Measurements from ENCODE around the gene SLC25A1. TPM values are rescaled to one million over a fixed set of nuclear protein-coding genes. Genes with fewer than 3 reads are reported as not detected.

SLC25A1 gene
- total RNA-seq, 1 donor from 2014 or later: 50.3 TPM

- Histone ChIP-seq H3K9me3 (no peaks in the 10 kb centered on the region), H3K27me3 (ENCODE audit: low read depth) (no peaks in the 10 kb centered on the region), H3K36me3 (peaks cover 46% of the 10 kb centered on the region), H3K4me3 (no peak overlapping the region), H3K4me1 (no peaks in the 10 kb centered on the region), H3K27ac (no peak overlapping the region)
- DNase-seq (no peak), ATAC-seq (no peak)
- no peak for TF ChIP-seq CTCF (IDR thresholded peaks at IDR 0.05)
- intact Hi-C loops (cut with DNase I): no loop called here
Observed at GRCh38 chr22:19132153-19132552, 46.4 kb downstream of the SLC25A1 start.

DNA sequence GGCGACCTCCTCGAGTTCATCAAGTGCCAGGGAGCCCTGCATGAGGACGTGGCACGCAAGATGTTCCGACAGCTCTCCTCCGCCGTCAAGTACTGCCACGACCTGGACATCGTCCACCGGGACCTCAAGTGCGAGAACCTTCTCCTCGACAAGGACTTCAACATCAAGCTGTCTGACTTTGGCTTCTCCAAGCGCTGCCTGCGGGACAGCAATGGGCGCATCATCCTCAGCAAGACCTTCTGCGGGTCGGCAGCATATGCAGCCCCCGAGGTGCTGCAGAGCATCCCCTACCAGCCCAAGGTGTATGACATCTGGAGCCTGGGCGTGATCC, 46.9 kb downstream of the SLC25A1 start:
- Histone ChIP-seq H3K27me3 (ENCODE audit: low read depth) (no peaks in the 10 kb centered on the region), H3K9me3 (no peaks in the 10 kb centered on the region), H3K4me1 (no peaks in the 10 kb centered on the region), H3K36me3 (peaks cover 40% of the 10 kb centered on the region), H3K27ac (no peak overlapping the region), H3K4me3 (no peak overlapping the region)
- no peak for TF ChIP-seq CTCF (IDR thresholded peaks at IDR 0.05)
- DNase-seq (no peak), ATAC-seq (no peak)
- intact Hi-C loops (cut with DNase I): no loop called here

- intact Hi-C loops (cut with DNase I): no loop called here
- no peaks in the 10 kb centered on the region for H3K9me3 ChIP-seq
- no peak for TF ChIP-seq CTCF (IDR thresholded peaks at IDR 0.05)
Observed at GRCh38 chr22:19130959-19131684, 47.4 kb downstream of the SLC25A1 start, which contains the start of gene TSSK2. TSS of gene TSSK2 (plus strand) at chr22:19131308. CDS start at chr22:19131400, 92 bp downstream.

GRCh38 chr22:19129871-19130270, 48.7 kb downstream of the SLC25A1 start:
- ATAC-seq (no peak), DNase-seq (no peak)
- intact Hi-C loops (cut with DNase I): no loop called here
- Histone ChIP-seq H3K27me3 (ENCODE audit: low read depth) (no peaks in the 10 kb centered on the region), H3K27ac (no peak overlapping the region), H3K4me3 (no peak overlapping the region), H3K4me1 (no peaks in the 10 kb centered on the region), H3K9me3 (no peaks in the 10 kb centered on the region), H3K36me3 (peaks cover 26% of the 10 kb centered on the region)
- no peak for TF ChIP-seq CTCF (IDR thresholded peaks at IDR 0.05)

More at GRCh38 chr22:19130959-19131684, 47.4 kb downstream of the SLC25A1 start, which contains the start of gene TSSK2:
- DNase-seq (no peak), ATAC-seq (no peak)
- H3K4me3 ChIP-seq: no peak within 1 kb of the TSS
- no peak within 1 kb of the TSS for H3K27ac ChIP-seq
- peaks cover 35% of the 10 kb centered on the region for H3K36me3 ChIP-seq
- H3K27me3 ChIP-seq (ENCODE audit: low read depth): no peaks in the 10 kb centered on the region
- H3K4me1 ChIP-seq: no peaks in the 10 kb centered on the region

DNA sequence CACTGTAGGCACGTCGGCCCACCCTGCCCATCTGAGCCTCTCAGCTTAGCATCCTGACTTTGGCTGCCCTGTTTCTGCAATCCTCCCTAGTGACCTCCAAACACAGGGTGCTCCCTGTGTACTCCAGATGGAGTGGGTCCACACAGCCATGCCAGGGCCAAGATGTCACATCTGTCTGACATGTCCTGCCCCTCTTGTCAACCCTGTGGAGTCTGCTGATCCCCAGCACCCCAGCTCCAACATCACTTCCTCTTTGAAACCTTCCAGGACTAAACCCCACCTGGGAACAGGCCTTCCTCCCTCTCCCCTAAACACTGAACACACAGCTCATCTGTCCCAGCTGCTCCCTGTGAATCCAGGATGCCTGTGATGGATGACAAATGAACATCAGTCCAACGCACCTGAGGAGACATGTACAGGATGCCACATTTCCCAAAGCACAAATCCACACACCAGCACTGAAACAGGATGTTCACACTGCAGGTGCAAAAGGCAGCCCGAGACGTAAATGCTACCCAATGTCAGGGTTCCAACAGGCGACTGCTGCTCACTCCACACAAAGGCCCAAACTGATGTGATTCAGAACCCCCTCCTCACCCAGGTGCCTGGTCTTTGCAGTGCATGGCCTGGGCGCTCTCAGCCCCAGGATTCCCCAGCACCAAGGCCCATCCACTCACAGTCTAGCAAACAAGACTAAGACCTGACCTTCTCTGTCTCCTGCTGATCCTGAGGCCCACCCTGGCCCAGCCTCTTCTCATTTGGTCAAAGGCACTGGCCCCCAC, 49.4 kb downstream of the SLC25A1 start:
- DNase-seq: no peak
- H3K27me3 ChIP-seq (ENCODE audit: low read depth): no peaks in the 10 kb centered on the region
- no peak overlapping the region for H3K4me3 ChIP-seq
- H3K9me3 ChIP-seq: no peaks in the 10 kb centered on the region
- intact Hi-C loops (cut with DNase I): no loop called here
- H3K4me1 ChIP-seq: no peaks in the 10 kb centered on the region
- ATAC-seq: no peak
- H3K27ac ChIP-seq: no peak overlapping the region
- no peak for TF ChIP-seq CTCF (IDR thresholded peaks at IDR 0.05)
- H3K36me3 ChIP-seq: peaks cover 18% of the 10 kb centered on the region

All from lower lobe of right lung (tissue), 2 donors.